Left renal pelvis (tissue), 4 donors: Measurements from ENCODE around the gene RFX2. TPM values are rescaled to one million over a fixed set of nuclear protein-coding genes. Genes with fewer than 3 reads are reported as not detected.
"Not testable (repeated sequence)": the region's sequence is repeated elsewhere in the genome, so short reads cannot be mapped to it uniquely, and the experiment has no call there.

Source experiments
- DNase-seq, 4 donors: peaks; one replicate each; pipeline ENCODE4 v3.0.0-alpha.2; 2013; ENCODE audit warnings: low read depth in 4 of 4, low spot score in 3 of 4
- polyA plus RNA-seq, 4 donors: library from polyadenylated mRNA; unstranded; fragments of 120-200 nt; gene quantifications; one replicate each; pipeline ENCODE4 v1.2.1, GENCODE V29; 2013; ENCODE audit not compliant: insufficient read length in 4 of 4

The RFX2 gene
- polyA plus RNA-seq, result 1 to 10 TPM; 5.9 to 9.5 (median 7.5) TPM

- peak; percentile 95 to 98 (median 98) for DNase-seq
These were observed at the start of gene RFX2 for GRCh38 chr19:6110360-6110977. Gene RFX2, minus strand, starts transcription at chr19:6110500. Its CDS starts 63,004 bp downstream, at chr19:6047496.

- no peak for DNase-seq
These were observed 45.7 kb upstream of the RFX2 start for GRCh38 chr19:6156033-6156432.

GRCh38 chr19:6150289-6150688 is 40.0 kb upstream of the RFX2 start:
- no peak for DNase-seq

- DNase-seq, result no peak
These were observed 30.9 kb upstream of the RFX2 start for GRCh38 chr19:6141217-6141616.

- no peak for DNase-seq
These were observed 28.2 kb upstream of the RFX2 start for GRCh38 chr19:6138511-6138910.

GRCh38 chr19:6138066-6138465 is 27.8 kb upstream of the RFX2 start:
- no peak for DNase-seq

GRCh38 chr19:6133231-6133630 is 22.9 kb upstream of the RFX2 start:
- DNase-seq, result no peak

GRCh38 chr19:6132482-6132881 is 22.2 kb upstream of the RFX2 start:
- DNase-seq, result no peak

GRCh38 chr19:6127716-6128335 is 17.5 kb upstream of the RFX2 start:
- no peak for DNase-seq

- no peak for DNase-seq
These were observed 16.2 kb upstream of the RFX2 start for GRCh38 chr19:6126335-6126974.

- DNase-seq, result no peak
These were observed 15.3 kb upstream of the RFX2 start for GRCh38 chr19:6125571-6125989.

GRCh38 chr19:6119031-6119430 is 8.7 kb upstream of the RFX2 start:
- no peak for DNase-seq

- no peak for DNase-seq
These were observed 7.7 kb upstream of the RFX2 start for GRCh38 chr19:6118043-6118442.

GRCh38 chr19:6117534-6117933 is 7.2 kb upstream of the RFX2 start:
- DNase-seq, result no peak

GRCh38 chr19:6116749-6117430 is 6.6 kb upstream of the RFX2 start:
- no peak for DNase-seq

GRCh38 chr19:6115992-6116391 is 5.7 kb upstream of the RFX2 start:
- no peak for DNase-seq

- DNase-seq, result no peak
These were observed 3.4 kb upstream of the RFX2 start for GRCh38 chr19:6113616-6114188.

- DNase-seq, result no peak
These were observed 353 bp downstream of the RFX2 start for GRCh38 chr19:6109947-6110346.

GRCh38 chr19:6108721-6109633 is 1.3 kb downstream of the RFX2 start:
- DNase-seq, result no peak

GRCh38 chr19:6106643-6107294 is 3.5 kb downstream of the RFX2 start:
- DNase-seq, result not testable (repeated sequence)
